ENCODE data around the gene FMNL2. TPM values are rescaled to one million over a fixed set of nuclear protein-coding genes. Genes with fewer than 3 reads are reported as not detected.
A peak's percentile ranks its signal among the peaks of the same experiment; 100 is the strongest.

The FMNL2 gene
- total RNA-seq, 1 experiment from 2014 or later = 22.7 TPM

DNA sequence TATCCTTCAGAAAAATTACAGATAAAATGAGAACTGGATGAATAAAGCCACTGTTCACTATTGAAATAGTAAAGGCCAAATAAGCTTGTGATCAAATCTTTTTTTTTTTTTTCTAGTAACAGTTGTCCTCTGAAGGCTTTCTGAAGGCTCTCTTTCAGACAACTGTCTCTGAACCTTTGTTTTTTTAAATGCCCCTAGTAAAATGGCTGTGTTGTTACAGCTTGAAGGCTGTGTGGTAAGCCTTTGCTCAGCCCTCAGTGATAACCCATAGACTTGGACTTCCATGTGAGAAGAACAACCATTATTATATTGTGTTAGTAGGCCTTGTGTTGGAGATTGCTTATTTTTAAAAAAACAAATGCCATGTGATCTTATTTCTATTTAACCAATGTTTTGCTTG is 17.6 kb downstream of the FMNL2 start:
- DNase-seq = peak in 1 of 2 experiments; percentile 32
- Histone ChIP-seq H3K9me3 (replicated peaks) (no peaks in the 10 kb centered on the region), H3K27ac (peak overlapping the region; percentile 60), H3K36me3 (no peaks in the 10 kb centered on the region), H3K4me1 (peaks cover 10% of the 10 kb centered on the region), H3K27me3 (no peaks in the 10 kb centered on the region), H3K4me3 (no peak overlapping the region)

DNA sequence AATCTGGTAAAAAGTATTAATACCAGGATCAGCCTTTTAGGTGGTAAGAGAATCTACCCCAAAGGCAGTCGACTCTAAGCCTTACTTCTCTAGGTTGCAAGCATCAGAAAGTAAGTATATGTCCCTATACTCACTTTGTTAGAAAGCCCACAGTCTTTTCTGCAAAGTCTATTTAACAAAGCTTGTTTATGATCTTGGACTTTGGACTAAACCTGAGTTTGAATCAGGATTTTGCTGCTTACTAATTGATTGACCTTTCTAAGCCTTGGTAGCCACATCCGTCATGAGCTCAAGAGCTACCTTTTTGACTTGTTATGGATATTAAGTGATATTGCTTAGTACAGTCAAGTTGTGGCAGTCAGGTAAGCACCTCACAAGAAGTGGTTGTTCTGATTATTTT is 18.4 kb downstream of the FMNL2 start:
- no peaks in the 10 kb centered on the region for H3K36me3 ChIP-seq
- peaks cover 10% of the 10 kb centered on the region for H3K4me1 ChIP-seq
- H3K27me3 ChIP-seq = no peaks in the 10 kb centered on the region
- DNase-seq = no peak
- no peaks in the 10 kb centered on the region for H3K9me3 ChIP-seq (replicated peaks)
- no peak overlapping the region for H3K4me3 ChIP-seq
- H3K27ac ChIP-seq = no peak overlapping the region

DNA sequence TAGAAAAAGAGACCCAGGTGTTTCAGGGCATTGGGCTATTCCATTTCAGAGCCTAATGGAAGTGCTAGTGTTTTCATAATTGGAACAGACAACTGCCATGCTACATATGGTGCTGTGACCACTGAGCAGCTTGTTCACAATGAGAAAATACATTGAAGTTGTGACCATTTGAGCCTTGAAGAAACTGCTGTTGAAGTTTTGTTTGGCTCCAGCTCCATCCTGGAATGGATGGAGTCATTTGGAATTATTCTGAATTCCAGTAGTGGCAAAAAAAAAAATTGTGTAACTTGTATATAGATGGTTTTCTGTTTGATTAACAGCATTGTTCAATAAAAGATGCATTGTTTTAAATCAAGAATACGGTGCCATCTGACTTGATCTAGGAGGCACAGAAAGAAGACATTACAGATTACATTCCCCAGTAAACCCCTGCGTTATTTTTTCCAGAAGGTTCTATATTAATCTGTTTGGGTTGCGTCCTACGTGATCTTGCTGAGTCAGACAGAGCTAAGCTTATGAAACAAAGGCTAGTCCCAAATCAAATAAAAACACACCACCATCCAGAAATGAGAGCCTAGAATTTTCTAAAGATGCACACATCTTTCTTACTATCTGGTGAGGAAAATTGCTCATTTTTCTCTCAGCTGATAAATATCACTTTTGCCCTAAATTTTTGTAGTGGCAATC is 19.2 kb downstream of the FMNL2 start:
- DNase-seq = no peak
- Histone ChIP-seq H3K9me3 (replicated peaks) (no peaks in the 10 kb centered on the region), H3K36me3 (no peaks in the 10 kb centered on the region), H3K4me3 (no peak overlapping the region), H3K27me3 (no peaks in the 10 kb centered on the region), H3K27ac (no peak overlapping the region), H3K4me1 (peaks cover 10% of the 10 kb centered on the region)

DNA sequence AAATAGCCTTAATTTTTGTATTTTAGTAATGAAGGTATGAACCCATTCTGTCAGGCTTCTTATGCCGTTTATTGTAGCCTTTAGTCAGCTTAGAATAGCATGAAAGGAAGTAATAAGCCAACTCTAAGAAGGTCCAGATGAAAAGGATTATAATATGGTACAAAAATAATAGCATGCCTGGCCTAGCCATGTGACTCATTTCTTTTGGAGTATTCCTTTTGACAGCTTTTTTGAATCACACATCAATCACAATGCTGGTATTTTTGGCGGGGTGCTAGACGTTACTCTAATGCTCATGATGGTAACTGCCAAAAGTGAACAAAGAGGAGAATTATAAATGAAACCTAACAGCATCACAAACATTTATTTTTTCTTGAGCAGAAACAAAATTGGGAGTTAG is 19.9 kb downstream of the FMNL2 start:
- DNase-seq = no peak
- no peak overlapping the region for H3K4me3 ChIP-seq
- H3K27me3 ChIP-seq = no peaks in the 10 kb centered on the region
- H3K36me3 ChIP-seq = no peaks in the 10 kb centered on the region
- no peak overlapping the region for H3K27ac ChIP-seq
- no peaks in the 10 kb centered on the region for H3K9me3 ChIP-seq (replicated peaks)
- H3K4me1 ChIP-seq = peaks cover 10% of the 10 kb centered on the region

GRCh38 chr2:152355409-152355831 is 20.4 kb downstream of the FMNL2 start:
- no peak for DNase-seq
- H3K27ac ChIP-seq = no peak overlapping the region
- no peak overlapping the region for H3K4me3 ChIP-seq
- H3K36me3 ChIP-seq = no peaks in the 10 kb centered on the region
- H3K27me3 ChIP-seq = no peaks in the 10 kb centered on the region
- peaks cover 10% of the 10 kb centered on the region for H3K4me1 ChIP-seq
- no peaks in the 10 kb centered on the region for H3K9me3 ChIP-seq (replicated peaks)

GRCh38 chr2:152359573-152360363 is 24.8 kb downstream of the FMNL2 start:
- Histone ChIP-seq H3K4me3 (no peak overlapping the region), H3K27ac (no peak overlapping the region), H3K27me3 (no peaks in the 10 kb centered on the region), H3K4me1 (no peaks in the 10 kb centered on the region), H3K36me3 (no peaks in the 10 kb centered on the region), H3K9me3 (replicated peaks) (no peaks in the 10 kb centered on the region)
- no peak for DNase-seq

- no peak overlapping the region for H3K27ac ChIP-seq
- no peaks in the 10 kb centered on the region for H3K4me1 ChIP-seq
- DNase-seq = no peak
- no peaks in the 10 kb centered on the region for H3K9me3 ChIP-seq (replicated peaks)
- no peak overlapping the region for H3K4me3 ChIP-seq
- no peaks in the 10 kb centered on the region for H3K27me3 ChIP-seq
- H3K36me3 ChIP-seq = no peaks in the 10 kb centered on the region
Measured at GRCh38 chr2:152363936-152364335, 29.0 kb downstream of the FMNL2 start.

DNA sequence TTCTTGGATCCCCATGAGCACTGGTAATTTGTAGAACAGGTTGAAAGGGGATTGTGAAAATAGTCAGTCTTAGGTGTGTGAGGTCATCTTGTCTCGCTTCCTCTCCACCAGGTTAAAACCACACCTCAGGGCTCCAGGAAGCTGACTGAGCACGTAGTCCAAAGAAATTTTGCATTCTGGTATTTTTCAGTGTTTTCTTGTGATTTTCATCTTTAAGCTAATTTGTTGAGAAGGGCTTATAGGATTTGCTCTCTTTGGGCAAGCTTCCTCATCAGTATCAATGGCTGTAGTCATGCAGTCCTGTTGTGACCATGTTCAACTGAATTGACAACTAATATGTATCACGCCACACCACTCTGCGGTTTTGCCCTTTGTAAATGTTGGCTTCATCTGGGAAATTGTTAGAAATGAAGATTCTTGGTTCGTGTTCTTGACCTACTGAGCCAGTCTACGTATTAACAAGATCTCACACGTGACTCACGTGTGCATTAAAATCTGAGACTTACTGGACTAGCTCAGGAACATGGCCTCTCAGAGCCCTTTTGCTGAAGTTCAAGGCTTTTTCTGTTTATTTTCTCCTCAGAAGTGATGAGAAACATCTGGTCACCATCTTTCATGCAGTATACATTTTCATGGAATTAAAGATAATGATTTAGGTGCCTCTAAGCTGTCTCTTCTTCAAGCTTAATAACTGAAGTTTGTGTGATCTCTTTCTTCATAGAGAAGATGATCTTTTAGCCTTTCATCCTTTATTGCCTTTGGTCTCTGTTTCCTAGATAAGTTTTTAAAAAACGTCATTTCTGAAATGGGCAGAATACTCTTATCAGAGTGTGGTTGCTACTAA is 32.8 kb downstream of the FMNL2 start:
- Histone ChIP-seq H3K36me3 (no peaks in the 10 kb centered on the region), H3K27me3 (no peaks in the 10 kb centered on the region)
- no peak for DNase-seq

GRCh38 chr2:152369176-152369860 is 34.3 kb downstream of the FMNL2 start:
- no peaks in the 10 kb centered on the region for H3K9me3 ChIP-seq (replicated peaks)
- H3K36me3 ChIP-seq = no peaks in the 10 kb centered on the region
- H3K4me1 ChIP-seq = peaks cover 5% of the 10 kb centered on the region; the same call in 1 of the 2 replicates
- no peak overlapping the region for H3K27ac ChIP-seq
- no peaks in the 10 kb centered on the region for H3K27me3 ChIP-seq
- H3K4me3 ChIP-seq = no peak overlapping the region
- peak in 1 of 2 experiments; percentile 10 for DNase-seq

More for the DNA sequence above, 32.8 kb downstream of the FMNL2 start:
- peaks cover 2% of the 10 kb centered on the region; the same call in 1 of the 2 replicates for H3K4me1 ChIP-seq
- no peaks in the 10 kb centered on the region for H3K9me3 ChIP-seq (replicated peaks)
- no peak overlapping the region for H3K27ac ChIP-seq
- H3K4me3 ChIP-seq = no peak overlapping the region

- no peak overlapping the region for H3K27ac ChIP-seq
- no peaks in the 10 kb centered on the region for H3K27me3 ChIP-seq
- no peak for DNase-seq
- H3K4me3 ChIP-seq = no peak overlapping the region
- H3K4me1 ChIP-seq = peaks cover 5% of the 10 kb centered on the region; the same call in 1 of the 2 replicates
- no peaks in the 10 kb centered on the region for H3K9me3 ChIP-seq (replicated peaks)
- H3K36me3 ChIP-seq = no peaks in the 10 kb centered on the region
Measured at GRCh38 chr2:152370783-152371182, 35.8 kb downstream of the FMNL2 start.

GRCh38 chr2:152372438-152372984 is 37.5 kb downstream of the FMNL2 start:
- DNase-seq = peak in 1 of 2 experiments; percentile 10

GRCh38 chr2:152375174-152375573 is 40.2 kb downstream of the FMNL2 start:
- Histone ChIP-seq H3K4me1 (peaks cover 5% of the 10 kb centered on the region; the same call in 1 of the 2 replicates), H3K27ac (no peak overlapping the region), H3K36me3 (no peaks in the 10 kb centered on the region), H3K9me3 (replicated peaks) (no peaks in the 10 kb centered on the region), H3K4me3 (no peak overlapping the region), H3K27me3 (no peaks in the 10 kb centered on the region)
- no peak for DNase-seq

More at GRCh38 chr2:152372438-152372984, 37.5 kb downstream of the FMNL2 start:
- H3K9me3 ChIP-seq (replicated peaks) = no peaks in the 10 kb centered on the region
- no peaks in the 10 kb centered on the region for H3K27me3 ChIP-seq
- no peak overlapping the region for H3K27ac ChIP-seq
- H3K36me3 ChIP-seq = no peaks in the 10 kb centered on the region
- peaks cover 5% of the 10 kb centered on the region; the same call in 1 of the 2 replicates for H3K4me1 ChIP-seq
- no peak overlapping the region for H3K4me3 ChIP-seq

DNA sequence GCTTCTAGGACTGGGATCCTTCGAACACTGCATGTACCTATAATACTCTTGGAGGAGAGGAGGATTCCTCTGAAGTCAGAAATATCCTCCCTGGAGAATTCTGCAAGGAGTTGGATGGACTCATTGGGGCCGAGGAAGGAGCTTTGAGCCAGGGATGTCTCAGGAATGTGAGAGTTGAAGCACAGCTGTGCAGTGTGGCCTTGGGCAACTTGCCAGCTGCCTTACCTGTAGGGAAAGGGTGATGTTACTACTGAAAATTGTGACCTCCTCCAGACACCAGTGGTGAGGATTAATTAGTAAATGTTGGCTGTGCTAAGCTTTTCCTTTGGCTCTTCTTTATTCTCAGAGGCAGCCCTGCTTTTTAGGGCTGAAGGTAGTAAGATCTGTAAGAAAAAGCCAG is 41.4 kb downstream of the FMNL2 start:
- H3K27me3 ChIP-seq = no peaks in the 10 kb centered on the region
- H3K27ac ChIP-seq = no peak overlapping the region
- no peak for DNase-seq
- H3K4me1 ChIP-seq = peaks cover 5% of the 10 kb centered on the region; the same call in 1 of the 2 replicates
- H3K36me3 ChIP-seq = no peaks in the 10 kb centered on the region
- no peaks in the 10 kb centered on the region for H3K9me3 ChIP-seq (replicated peaks)
- no peak overlapping the region for H3K4me3 ChIP-seq

- Histone ChIP-seq H3K9me3 (replicated peaks) (no peaks in the 10 kb centered on the region; the same call in 1 of the 2 replicates), H3K27me3 (no peaks in the 10 kb centered on the region), H3K4me1 (peaks cover 5% of the 10 kb centered on the region; the same call in 1 of the 2 replicates), H3K36me3 (no peaks in the 10 kb centered on the region), H3K4me3 (no peak overlapping the region), H3K27ac (no peak overlapping the region)
- DNase-seq = no peak
Measured at GRCh38 chr2:152376968-152377367, 42.0 kb downstream of the FMNL2 start.
